H54 (cell line): ENCODE data around the gene HDAC7.

Experiments
- DNase-seq: peaks from one replicate; pipeline ENCODE4 v3.0.0; 2011; ENCODE audit warnings: low spot score, mixed read lengths; ENCODE audit not compliant: insufficient read length
- FAIRE-seq: peaks from 3 replicates; lab custom pipeline; 2011; peaks lifted over from hg19 to GRCh38; lab: Jason Lieb, UNC
- POLR2A ChIP-seq: IDR thresholded peaks from 2 replicates; pipeline ENCODE4 v1.6.1; 2011; ENCODE audit warnings: low read depth, mild to moderate bottlenecking, low read length

Gene HDAC7

GRCh38 chr12:47819896-47820630, at the start of gene HDAC7:
Gene HDAC7, minus strand, starts transcription at chr12:47819903. Its CDS starts 118 bp downstream, at chr12:47819785.
- TF ChIP-seq POLR2A: peak; percentile 81
- FAIRE-seq (no peak), DNase-seq (peak; percentile 83)

- no peak for FAIRE-seq
- TF ChIP-seq POLR2A: no peak
- DNase-seq: no peak
Measured at GRCh38 chr12:47868552-47869031, 48.9 kb upstream of the HDAC7 start.

GRCh38 chr12:47868041-47868440, 48.3 kb upstream of the HDAC7 start:
- FAIRE-seq: no peak
- DNase-seq: no peak
- TF ChIP-seq POLR2A: no peak

DNA sequence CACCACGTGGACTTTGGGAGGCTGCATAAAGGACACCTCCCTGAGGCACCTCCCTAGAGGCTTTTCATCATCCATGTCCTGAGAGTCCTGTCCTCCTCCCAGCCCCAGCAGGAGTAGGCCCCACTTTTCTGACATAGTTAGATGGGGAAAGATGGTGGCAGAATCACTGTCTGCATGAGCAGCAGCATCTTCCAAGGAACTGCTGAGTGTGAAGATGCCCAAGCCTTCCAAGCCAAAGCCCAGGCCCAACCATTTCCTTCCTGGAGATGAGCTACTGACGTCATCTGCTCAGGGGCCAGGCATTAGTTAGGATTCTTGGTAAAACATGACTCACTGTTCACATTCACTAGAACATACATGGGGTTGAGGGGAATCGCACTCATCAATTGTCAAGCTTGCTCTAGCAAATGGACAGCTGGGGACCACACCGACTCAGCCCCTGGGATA, 47.8 kb upstream of the HDAC7 start:
- FAIRE-seq: peak; percentile 81
- no peak for TF ChIP-seq POLR2A
- DNase-seq: peak; percentile 82

DNA sequence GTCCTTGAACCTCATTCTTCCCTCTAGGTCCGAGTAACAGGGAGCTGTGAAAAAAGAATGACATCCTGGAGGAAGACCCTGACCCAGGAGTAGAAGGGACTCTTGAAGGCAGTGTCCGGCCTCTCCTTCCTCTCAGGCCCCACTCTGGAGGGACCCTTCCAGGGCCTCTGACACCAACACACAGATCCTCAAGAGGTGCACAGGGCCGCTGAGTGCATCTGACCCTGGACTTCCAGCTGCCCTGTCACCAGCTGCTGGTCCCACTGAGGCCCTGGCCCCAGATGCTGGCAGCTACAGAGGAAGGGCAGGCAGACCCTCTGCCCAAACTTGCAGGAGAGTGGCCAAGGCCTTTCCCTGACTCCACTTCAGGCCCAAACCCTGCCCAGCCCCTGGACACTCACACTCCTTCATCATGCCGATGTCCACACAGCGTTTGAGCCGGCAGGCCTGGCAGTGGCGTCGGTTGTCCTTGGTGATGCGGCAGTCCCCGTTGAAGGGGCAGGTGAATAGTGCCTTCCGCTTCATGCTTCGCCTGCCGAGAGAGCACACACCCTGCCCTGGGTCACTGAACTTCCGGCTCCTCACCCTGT, 45.0 kb upstream of the HDAC7 start:
- no peak for FAIRE-seq
- TF ChIP-seq POLR2A: no peak
- DNase-seq: no peak

DNA sequence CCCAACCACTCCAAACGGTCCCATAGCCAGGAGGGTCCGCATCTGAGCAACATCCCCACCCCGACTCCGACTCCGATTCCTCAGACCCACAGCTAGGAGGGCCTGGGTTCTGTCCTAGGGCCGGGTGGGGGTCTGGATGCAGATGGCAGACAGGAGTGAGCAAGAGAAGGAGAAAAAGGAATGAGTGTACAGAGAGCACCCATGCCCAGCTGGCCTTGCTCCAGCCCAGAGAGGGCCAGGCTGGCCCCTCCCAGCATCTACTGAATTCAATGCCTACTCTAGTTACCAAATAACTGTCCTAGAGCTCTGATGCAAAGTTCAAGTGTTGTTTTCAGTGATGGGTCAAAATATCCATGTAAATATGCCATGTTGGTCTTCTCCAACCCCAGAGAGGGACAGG, 44.3 kb upstream of the HDAC7 start:
- no peak for FAIRE-seq
- TF ChIP-seq POLR2A: no peak
- no peak for DNase-seq

- no peak for TF ChIP-seq POLR2A
- DNase-seq (no peak), FAIRE-seq (no peak)
Measured at GRCh38 chr12:47863467-47863866, 43.8 kb upstream of the HDAC7 start.

GRCh38 chr12:47862881-47863280, 43.2 kb upstream of the HDAC7 start:
- TF ChIP-seq POLR2A: no peak
- FAIRE-seq: no peak
- no peak for DNase-seq

- FAIRE-seq (no peak), DNase-seq (no peak)
- TF ChIP-seq POLR2A: no peak
Measured at GRCh38 chr12:47862167-47862750, 42.6 kb upstream of the HDAC7 start.

DNA sequence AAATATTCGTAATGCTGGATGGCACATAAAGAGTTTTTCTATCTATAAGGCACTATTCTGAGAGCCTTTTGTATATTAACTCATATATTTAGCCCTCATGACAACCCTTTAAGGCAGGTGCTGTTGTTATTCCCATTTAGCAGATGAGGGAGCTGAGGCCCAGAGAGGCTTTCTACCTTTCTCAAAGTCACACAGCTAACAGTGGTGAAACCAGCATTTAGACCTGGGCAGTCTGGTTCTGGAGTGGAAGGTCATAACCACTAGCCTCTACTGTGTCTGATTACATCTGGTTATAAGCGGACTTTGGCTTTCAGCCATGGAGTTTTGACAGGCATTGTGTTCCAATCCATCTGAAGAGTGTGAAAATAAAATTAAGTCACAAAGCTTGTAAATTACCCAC, 41.2 kb upstream of the HDAC7 start:
- FAIRE-seq: no peak
- DNase-seq: no peak
- TF ChIP-seq POLR2A: no peak

DNA sequence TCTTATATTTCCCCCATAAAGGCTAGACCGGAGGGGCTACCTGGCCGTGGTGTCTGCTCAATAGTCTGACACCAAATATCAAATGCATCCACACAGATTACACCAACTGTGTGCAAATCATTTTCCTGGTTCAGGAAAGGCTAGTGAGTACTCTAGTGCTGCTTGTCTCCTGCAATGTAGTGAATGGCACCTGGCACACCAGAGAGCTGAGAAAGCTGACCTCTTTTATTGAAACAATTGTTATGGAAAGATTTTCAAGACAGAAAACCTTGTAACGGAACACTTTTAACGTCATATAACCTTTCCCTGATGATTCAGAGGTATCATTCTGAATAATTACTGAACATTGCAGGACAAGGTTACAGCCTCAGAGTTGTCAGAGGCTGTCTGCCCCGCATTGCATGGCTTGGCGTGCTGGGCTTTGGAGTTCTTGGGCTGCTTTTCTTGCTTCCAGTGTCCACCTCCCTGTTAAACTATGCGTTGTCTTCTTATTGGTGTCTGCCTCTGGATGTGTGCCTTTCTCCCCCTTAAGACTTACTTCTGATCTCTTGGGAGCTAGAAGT, 40.7 kb upstream of the HDAC7 start:
- DNase-seq: no peak
- FAIRE-seq: no peak
- no peak for TF ChIP-seq POLR2A

DNA sequence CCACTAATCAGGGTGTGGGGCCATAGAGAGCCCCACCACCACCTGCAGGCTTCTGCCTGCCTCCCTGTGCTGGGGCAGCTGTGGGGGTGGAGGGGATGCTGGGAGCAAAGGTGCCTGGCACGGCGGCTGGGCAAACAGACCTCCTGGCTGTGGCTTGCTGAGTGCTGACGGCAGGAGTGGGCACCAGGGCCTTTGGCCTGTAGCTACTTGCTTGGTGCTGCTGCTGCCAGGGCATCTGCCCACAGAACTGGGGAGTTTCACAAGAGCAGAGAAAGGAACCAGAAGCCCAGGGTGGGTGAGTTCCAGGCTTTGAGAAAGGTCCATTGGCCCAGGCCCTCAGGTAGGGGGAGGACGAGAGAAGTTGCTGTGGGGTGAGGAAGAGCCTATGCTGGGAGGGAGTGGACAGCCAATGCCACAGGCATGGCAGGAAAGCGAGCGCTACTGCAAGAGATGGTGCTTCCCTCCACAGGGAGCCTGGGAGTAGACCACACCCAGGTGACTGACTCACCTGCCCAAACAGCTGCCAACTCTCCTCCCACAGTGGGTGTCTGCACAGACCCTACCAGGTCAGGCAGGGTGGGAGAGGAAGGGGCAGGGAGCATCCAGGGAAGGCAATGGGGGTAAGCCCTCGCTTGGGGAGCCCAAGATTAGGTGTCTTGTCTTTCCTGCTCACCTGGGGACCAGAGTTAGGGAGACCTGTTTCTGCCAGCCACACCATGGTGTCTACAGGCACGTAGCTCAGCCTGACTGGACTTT, 39.0 kb upstream of the HDAC7 start:
- DNase-seq (no peak), FAIRE-seq (no peak)
- no peak for TF ChIP-seq POLR2A
